ENCODE measurements around the gene ERG. TPM values are rescaled to one million over a fixed set of nuclear protein-coding genes. Genes with fewer than 3 reads are reported as not detected.

ERG gene
- polyA plus RNA-seq, 2 of the 4 experiments (the other 2 are of a cell fraction) = not detected

- H3K4me3 ChIP-seq = no peak overlapping the region
- ChIA-PET POLR2A (no interaction called here), CTCF (interaction anchor here (1.1 to 1.4 kb wide), 2 partner anchors 111 to 133 kb away, joined by 3 read pairs; no protein-coding TSS in a partner anchor)
- no peak overlapping the region for H3K4me2 ChIP-seq
- DNase-seq (ENCODE audit: low read depth in 1 of 2, low spot score in 1 of 2) (no peak), ATAC-seq (no peak), FAIRE-seq (no peak)
- no peak overlapping the region for H3K27ac ChIP-seq
- 63% methylated on average over 6 of the region's 6 CpGs for WGBS (ENCODE audit: missing lambda C conversion rate)
- no peaks in the 10 kb centered on the region for H3K9me3 ChIP-seq
- H3K4me1 ChIP-seq = 0 out of 3 replicates have a peak, but pooled peaks cover 3% of the 10 kb centered on the region
- TF ChIP-seq CHD2 (IDR thresholded peaks at IDR 0.05; ENCODE audit: low read length, partially characterized antibody) (no peak), JUN (IDR thresholded peaks at IDR 0.05) (no peak), NR3C1 (IDR thresholded peaks at IDR 0.05) (no peak), HEYL (CRISPR knock-in tag; IDR thresholded peaks at IDR 0.05) (no peak), CEBPB (IDR thresholded peaks at IDR 0.05) (no peak), ZC3H11A (IDR thresholded peaks at IDR 0.05) (no peak), CBX2 (IDR thresholded peaks at IDR 0.05; ENCODE audit: borderline replicate concordance, low read depth) (no peak), ZFP36 (IDR thresholded peaks at IDR 0.05; ENCODE audit: borderline replicate concordance, partially characterized antibody) (no peak), HDAC2 (IDR thresholded peaks at IDR 0.05) (no peak), TFCP2L1 (CRISPR knock-in tag; IDR thresholded peaks at IDR 0.05) (no peak)
Measured at GRCh38 chr21:38489729-38490128, 8.5 kb downstream of the ERG start.

GRCh38 chr21:38489271-38489652, 9.0 kb downstream of the ERG start:
- CTCF ChIA-PET = no interaction called here
- POLR2A ChIA-PET = no interaction called here
- no peak overlapping the region for H3K4me2 ChIP-seq
- H3K4me3 ChIP-seq = no peak overlapping the region
- 0 out of 3 replicates have a peak, but pooled peaks cover 3% of the 10 kb centered on the region for H3K4me1 ChIP-seq
- TF ChIP-seq CBX8 (IDR thresholded peaks at IDR 0.05) (no peak), NR3C1 (IDR thresholded peaks at IDR 0.05) (no peak), JUN (IDR thresholded peaks at IDR 0.05) (no peak), CTCF (IDR thresholded peaks at IDR 0.05) (no peak), TFCP2L1 (CRISPR knock-in tag; IDR thresholded peaks at IDR 0.05) (no peak), HOXA7 (CRISPR knock-in tag; IDR thresholded peaks at IDR 0.05) (no peak), RFX5 (IDR thresholded peaks at IDR 0.05) (no peak), E2F6 (IDR thresholded peaks at IDR 0.05; ENCODE audit: borderline replicate concordance, low read depth) (no peak), MYC (IDR thresholded peaks at IDR 0.05; ENCODE audit: borderline replicate concordance, low read length) (no peak), HOXB5 (CRISPR knock-in tag; IDR thresholded peaks at IDR 0.05) (no peak), HEYL (CRISPR knock-in tag; IDR thresholded peaks at IDR 0.05) (no peak), FOSL2 (IDR thresholded peaks at IDR 0.05) (no peak), FOSL2 (CRISPR knock-in tag; IDR thresholded peaks at IDR 0.05) (no peak), ZSCAN20 (CRISPR knock-in tag; IDR thresholded peaks at IDR 0.05) (no peak), HOXB13 (CRISPR knock-in tag; IDR thresholded peaks at IDR 0.05; ENCODE audit: low read depth) (no peak), EHF (CRISPR knock-in tag; IDR thresholded peaks at IDR 0.05) (no peak), EP300 (IDR thresholded peaks at IDR 0.05) (no peak), NFE2L2 (conservative IDR thresholded peaks at IDR 0.05; ENCODE audit: low read length) (no peak), BHLHE40 (IDR thresholded peaks at IDR 0.05; ENCODE audit: low read depth, low read length) (no peak), GATA3 (IDR thresholded peaks at IDR 0.05; ENCODE audit: borderline replicate concordance) (no peak)
- 66% methylated on average over 3 of the region's 3 CpGs for WGBS (ENCODE audit: missing lambda C conversion rate)
- DNase-seq (ENCODE audit: low read depth in 1 of 2, low spot score in 1 of 2) (no peak), ATAC-seq (no peak), FAIRE-seq (no peak)
- no peaks in the 10 kb centered on the region for H3K9me3 ChIP-seq
- H3K27ac ChIP-seq = no peak overlapping the region

Data from A549 (cell line).